Caki2 (cell line): ENCODE data around the gene PNP. TPM values are rescaled to one million over a fixed set of nuclear protein-coding genes. Genes with fewer than 3 reads are reported as not detected.

Experiments used
- DNase-seq: peaks from one replicate; pipeline ENCODE4 v3.0.0-alpha.2; 2015; ENCODE audit warnings: low read depth
- in situ Hi-C: cut with HindIII; loops from 2 replicates; pipeline ENCODE4 v1.10.0; 2016; ENCODE audit warnings: low sequenced_read_pairs, low pct_unique_long_range_greater_than_20kb, mixed read lengths
- total RNA-seq: library from RNA; depleted of rRNA; stranded (reverse); fragments of >200 nt; shearing (Covaris generic); gene quantifications from 2 replicates; pipeline ENCODE4 v1.2.3, GENCODE V29; 2014; ENCODE audit warnings: low replicate concordance; rRNA removed

PNP gene
- total RNA-seq, 1 experiment from 2014 or later, result 79.3 TPM

- no peak for DNase-seq
- in situ Hi-C loops, result no loop called here
Measured at GRCh38 chr14:20512177-20512905, 43.1 kb downstream of the PNP start.

- in situ Hi-C loops, result no loop called here
- no peak for DNase-seq
Measured at GRCh38 chr14:20515846-20516245, 46.6 kb downstream of the PNP start.

DNA sequence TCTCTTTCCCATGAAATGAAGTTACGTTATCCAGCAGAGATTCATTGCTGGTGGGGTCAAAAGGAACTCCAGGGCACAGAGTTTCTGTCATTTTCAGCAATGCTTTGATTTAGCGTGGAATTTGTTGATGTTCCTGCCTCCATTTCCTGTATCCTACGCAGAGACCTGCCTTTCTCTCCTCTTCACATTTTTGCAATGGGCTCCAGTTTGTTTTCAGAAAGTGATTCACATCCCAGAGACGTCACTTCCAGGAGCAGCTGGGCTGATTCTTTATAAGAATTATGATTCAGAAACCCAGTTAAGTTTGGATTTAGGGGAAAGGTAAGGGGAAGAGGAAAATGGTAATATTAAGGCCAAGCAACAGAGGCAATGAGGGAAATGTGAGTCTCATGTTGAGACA, 47.7 kb downstream of the PNP start:
- in situ Hi-C loops, result no loop called here
- no peak for DNase-seq

DNA sequence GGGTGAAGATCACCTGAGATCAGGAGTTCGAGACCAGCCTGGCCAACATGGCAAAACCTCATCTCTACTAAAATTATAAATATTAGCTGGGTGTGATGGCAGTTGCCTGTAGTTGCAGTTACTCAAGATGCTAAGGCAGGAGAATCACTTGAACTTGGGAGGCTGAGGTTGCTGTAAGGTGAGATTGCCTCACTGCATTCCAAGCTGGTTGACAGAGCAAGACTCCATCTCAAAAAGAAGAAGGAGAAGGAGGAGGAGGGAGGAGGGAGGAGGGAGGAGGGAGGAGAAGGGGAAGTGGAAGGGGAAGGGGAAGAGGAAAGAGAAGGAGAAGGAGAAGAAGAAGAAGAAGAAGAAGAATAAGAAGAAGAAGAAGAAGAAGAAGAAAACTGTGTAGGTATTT, 53.1 kb downstream of the PNP start:
- DNase-seq, result no peak
- in situ Hi-C loops, result no loop called here

DNA sequence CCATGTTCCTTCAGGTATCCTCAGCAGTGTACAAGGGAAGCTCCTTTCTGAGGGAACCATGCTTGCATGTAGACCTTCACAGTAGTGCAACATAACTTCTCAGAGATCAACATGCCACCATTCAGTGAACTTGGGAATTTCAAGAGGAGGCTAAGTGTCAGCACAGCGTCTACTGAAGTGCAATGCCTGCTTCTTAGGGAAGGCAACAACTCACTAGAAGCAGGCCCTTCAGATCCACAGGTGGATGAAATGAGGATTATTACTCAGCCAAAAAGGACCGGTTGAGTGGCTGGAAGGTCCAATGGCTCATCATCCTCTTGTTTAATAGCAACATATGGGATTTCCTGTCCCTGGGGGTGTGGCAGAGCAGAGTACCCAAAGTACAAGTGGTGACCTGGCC, 54.8 kb downstream of the PNP start:
- DNase-seq, result no peak
- in situ Hi-C loops, result no loop called here

Other genes starting within 250 kb of the PNP start
- gene OR11H6, start 245.7 kb upstream of the PNP start, total RNA-seq, result not detected in 2 replicates
- gene OR11H7, start 240.4 kb upstream of the PNP start, total RNA-seq, result not detected in 2 replicates
- not detected in 2 replicates for gene OR11H4, start 230.1 kb upstream of the PNP start, total RNA-seq
- 17.6 and 20.4 TPM in 2 replicates for gene TTC5, start 163.5 kb upstream of the PNP start, total RNA-seq
- gene CCNB1IP1, start 136.1 kb upstream of the PNP start, total RNA-seq, result 58.6 and 79.1 TPM in 2 replicates
- gene PARP2, start 125.8 kb upstream of the PNP start, total RNA-seq, result 6.0 and 13.7 TPM in 2 replicates
- gene TEP1, start 55.9 kb upstream of the PNP start, total RNA-seq, result 3.7 and 13.5 TPM in 2 replicates
- not detected in 2 replicates for gene KLHL33, start 33.2 kb upstream of the PNP start, total RNA-seq
- gene OSGEP, start 14.6 kb upstream of the PNP start, total RNA-seq, result 53.3 and 53.9 TPM in 2 replicates
- gene APEX1, start 14.2 kb upstream of the PNP start, total RNA-seq, result 171 and 222 TPM in 2 replicates
- gene PIP4P1, start 8.0 kb upstream of the PNP start, total RNA-seq, result 36.1 and 46.9 TPM in 2 replicates
- not detected in 2 replicates for gene RNASE10, start 36.1 kb downstream of the PNP start, total RNA-seq
- not detected in 2 replicates for gene RNASE9, start 91.6 kb downstream of the PNP start, total RNA-seq
- not detected in 2 replicates for gene RNASE11, start 118.6 kb downstream of the PNP start, total RNA-seq
- not detected in 2 replicates for gene RNASE12, start 122.0 kb downstream of the PNP start, total RNA-seq
- not detected in 2 replicates for gene OR6S1, start 172.3 kb downstream of the PNP start, total RNA-seq
- 18.5 and 21.6 TPM in 2 replicates for gene RNASE4, start 215.2 kb downstream of the PNP start, total RNA-seq
- gene ANG, start 219.4 kb downstream of the PNP start, total RNA-seq, result 2.0 and 3.4 TPM in 2 replicates